DND-41 (cell line): ENCODE results near the gene C1R.

ENCODE experiments used
- ATAC-seq: fragments of 200-7000 bp; cut with Tn5 transposase; 3 replicates; pipeline ENCODE4 v1.9.1; 2021; ENCODE audit warnings: low read depth; ENCODE audit not compliant: insufficient read depth
- DNase-seq: peaks from one replicate; pipeline ENCODE4 v3.0.0-alpha.2; 2020
- H2AFZ ChIP-seq: 2 replicates; pipeline ENCODE4 v1.6.0; 2012; ENCODE audit warnings: low read depth, low read length
- H3K27ac ChIP-seq: 2 replicates; pipeline ENCODE4 v1.5.1; 2012; ENCODE audit warnings: low read length, inconsistent platforms
- H3K27me3 ChIP-seq: fragments of 200-600 bp; sonication (generic); 2 replicates; pipeline ENCODE4 v1.6.0; 2012; ENCODE audit warnings: low read length, mild to moderate bottlenecking, inconsistent platforms; ENCODE audit not compliant: insufficient read depth, poor library complexity
- H3K36me3 ChIP-seq: 2 replicates; pipeline ENCODE4 v1.5.1; 2012; ENCODE audit warnings: low read length, inconsistent platforms; ENCODE audit not compliant: insufficient read depth
- H3K4me1 ChIP-seq: 2 replicates; pipeline ENCODE4 v1.5.1; 2012; ENCODE audit warnings: mild to moderate bottlenecking, low read length; ENCODE audit not compliant: insufficient read depth
- H3K4me2 ChIP-seq: 2 replicates; pipeline ENCODE4 v1.6.0; 2012; ENCODE audit warnings: mild to moderate bottlenecking, moderate library complexity, low read length, inconsistent platforms; ENCODE audit not compliant: insufficient read depth
- H3K4me3 ChIP-seq, 2 experiments: fragments of 200-600 bp in 1 of 2; shearing (Covaris generic) in 1 of 2; 2 replicates each; pipeline ENCODE4 v1.5.1; 2012 to 2016; ENCODE audit warnings: inconsistent platforms in 2 of 2, low read length in 2 of 2, mild to moderate bottlenecking in 2 of 2, low read depth in 1 of 2, moderate library complexity in 1 of 2
- H3K79me2 ChIP-seq: 2 replicates; pipeline ENCODE4 v1.6.0; 2012; ENCODE audit warnings: low read length, inconsistent platforms; ENCODE audit not compliant: insufficient read depth
- H3K9ac ChIP-seq: 2 replicates; pipeline ENCODE4 v1.6.0; 2012; ENCODE audit warnings: low read depth, mild to moderate bottlenecking, inconsistent platforms, low read length, moderate library complexity
- H3K9me3 ChIP-seq: 2 replicates; pipeline ENCODE4 v1.5.1; 2012; ENCODE audit warnings: low read length, moderate library complexity, mild to moderate bottlenecking, inconsistent platforms; ENCODE audit not compliant: insufficient read depth, severe bottlenecking
- H4K20me1 ChIP-seq: 2 replicates; pipeline ENCODE4 v1.6.0; 2012; ENCODE audit warnings: low read length; ENCODE audit not compliant: insufficient read depth
- EZH2 ChIP-seq: IDR thresholded peaks from 3 replicates; pipeline ENCODE4 v1.6.1; 2012; ENCODE audit warnings: borderline replicate concordance, low read depth, mild to moderate bottlenecking, moderate library complexity, low read length, inconsistent platforms; ENCODE audit not compliant: severe bottlenecking
- TF ChIP-seq, protein P1 (sequence below): IDR thresholded peaks from 2 replicates; pipeline ENCODE4 v1.5.1; 2012; ENCODE audit warnings: borderline replicate concordance, low read length, moderate library complexity, mild to moderate bottlenecking; ENCODE audit not compliant: poor library complexity, severe bottlenecking; ENCODE audit errors: extremely low read depth

The C1R gene

DNA sequence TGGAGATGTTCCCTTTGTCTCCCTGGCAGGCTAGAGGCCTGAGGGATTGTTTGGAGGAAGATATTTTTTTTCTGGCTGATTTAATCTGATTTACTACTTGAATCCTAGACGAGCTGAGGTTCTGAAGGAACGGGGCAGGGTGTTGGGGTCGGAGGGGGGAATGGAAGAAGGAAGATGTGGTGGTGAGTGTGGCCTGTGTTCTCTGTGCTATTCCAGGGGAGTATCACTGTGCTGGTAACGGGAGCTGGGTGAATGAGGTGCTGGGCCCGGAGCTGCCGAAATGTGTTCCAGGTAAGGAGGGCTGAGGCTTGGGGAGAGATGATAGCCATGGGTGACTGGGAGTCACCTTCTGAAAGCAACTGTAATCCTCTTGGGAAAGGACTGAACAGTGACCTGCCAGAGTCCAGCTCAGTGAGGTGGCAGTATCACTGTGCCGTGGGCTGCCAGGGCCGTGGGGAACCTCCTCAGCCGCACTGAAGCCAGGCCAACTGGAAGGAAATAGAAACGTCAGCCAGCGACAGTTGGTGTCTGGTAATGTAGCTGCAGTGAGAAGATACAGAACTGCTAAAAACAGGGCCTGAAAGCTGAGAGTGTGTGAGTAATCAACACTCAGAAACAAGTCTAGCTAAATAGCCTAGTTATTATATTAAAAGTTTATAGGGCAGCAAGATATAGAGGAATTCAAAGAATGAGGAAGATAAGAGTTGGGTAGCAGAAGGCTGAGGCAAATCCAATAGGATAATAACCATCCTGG, 23.8 kb downstream of the C1R start:
- no peaks in the 10 kb centered on the region for H3K79me2 ChIP-seq
- TF ChIP-seq, protein P1, sequence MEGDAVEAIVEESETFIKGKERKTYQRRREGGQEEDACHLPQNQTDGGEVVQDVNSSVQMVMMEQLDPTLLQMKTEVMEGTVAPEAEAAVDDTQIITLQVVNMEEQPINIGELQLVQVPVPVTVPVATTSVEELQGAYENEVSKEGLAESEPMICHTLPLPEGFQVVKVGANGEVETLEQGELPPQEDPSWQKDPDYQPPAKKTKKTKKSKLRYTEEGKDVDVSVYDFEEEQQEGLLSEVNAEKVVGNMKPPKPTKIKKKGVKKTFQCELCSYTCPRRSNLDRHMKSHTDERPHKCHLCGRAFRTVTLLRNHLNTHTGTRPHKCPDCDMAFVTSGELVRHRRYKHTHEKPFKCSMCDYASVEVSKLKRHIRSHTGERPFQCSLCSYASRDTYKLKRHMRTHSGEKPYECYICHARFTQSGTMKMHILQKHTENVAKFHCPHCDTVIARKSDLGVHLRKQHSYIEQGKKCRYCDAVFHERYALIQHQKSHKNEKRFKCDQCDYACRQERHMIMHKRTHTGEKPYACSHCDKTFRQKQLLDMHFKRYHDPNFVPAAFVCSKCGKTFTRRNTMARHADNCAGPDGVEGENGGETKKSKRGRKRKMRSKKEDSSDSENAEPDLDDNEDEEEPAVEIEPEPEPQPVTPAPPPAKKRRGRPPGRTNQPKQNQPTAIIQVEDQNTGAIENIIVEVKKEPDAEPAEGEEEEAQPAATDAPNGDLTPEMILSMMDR: no peak
- no peak for TF ChIP-seq EZH2
- H3K4me2 ChIP-seq: no peak overlapping the region
- H3K4me3 ChIP-seq: no peak overlapping the region
- H3K4me1 ChIP-seq: no peaks in the 10 kb centered on the region
- peaks cover 21% of the 10 kb centered on the region for H3K27me3 ChIP-seq
- ATAC-seq (no peak), DNase-seq (no peak)
- H3K9me3 ChIP-seq: no peaks in the 10 kb centered on the region
- no peaks in the 10 kb centered on the region for H4K20me1 ChIP-seq
- H3K36me3 ChIP-seq: no peaks in the 10 kb centered on the region
- H2AFZ ChIP-seq: no peak overlapping the region
- H3K27ac ChIP-seq: no peak overlapping the region
- H3K9ac ChIP-seq: no peak overlapping the region

DNA sequence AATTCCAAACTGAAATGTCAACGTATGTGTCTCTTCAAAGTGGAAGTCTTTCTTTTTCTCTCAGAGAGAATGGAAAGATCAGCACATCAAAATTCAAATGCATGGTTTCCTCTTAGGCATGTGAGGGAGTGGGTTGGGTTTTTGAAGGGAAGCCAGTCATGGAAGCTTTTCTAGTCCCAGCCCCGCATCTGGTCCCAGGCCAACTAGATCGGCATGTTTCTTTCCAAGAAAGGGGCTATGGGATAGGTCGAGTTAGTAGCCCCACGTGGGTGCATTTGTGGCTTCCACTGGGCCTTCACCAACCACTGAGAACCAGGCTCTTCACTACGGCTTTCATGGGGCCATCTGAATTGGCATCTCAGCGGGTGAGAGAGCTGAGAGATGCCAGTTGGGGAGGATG, 25.1 kb downstream of the C1R start:
- Histone ChIP-seq H3K79me2 (no peaks in the 10 kb centered on the region), H3K9ac (no peak overlapping the region), H3K27me3 (peaks cover 20% of the 10 kb centered on the region), H3K27ac (no peak overlapping the region), H3K36me3 (no peaks in the 10 kb centered on the region), H3K9me3 (no peaks in the 10 kb centered on the region), H3K4me1 (no peaks in the 10 kb centered on the region), H2AFZ (no peak overlapping the region), H3K4me2 (no peak overlapping the region), H4K20me1 (no peaks in the 10 kb centered on the region), H3K4me3 (no peak overlapping the region)
- DNase-seq (no peak), ATAC-seq (no peak)
- TF ChIP-seq, protein P1: no peak
- TF ChIP-seq EZH2: no peak

DNA sequence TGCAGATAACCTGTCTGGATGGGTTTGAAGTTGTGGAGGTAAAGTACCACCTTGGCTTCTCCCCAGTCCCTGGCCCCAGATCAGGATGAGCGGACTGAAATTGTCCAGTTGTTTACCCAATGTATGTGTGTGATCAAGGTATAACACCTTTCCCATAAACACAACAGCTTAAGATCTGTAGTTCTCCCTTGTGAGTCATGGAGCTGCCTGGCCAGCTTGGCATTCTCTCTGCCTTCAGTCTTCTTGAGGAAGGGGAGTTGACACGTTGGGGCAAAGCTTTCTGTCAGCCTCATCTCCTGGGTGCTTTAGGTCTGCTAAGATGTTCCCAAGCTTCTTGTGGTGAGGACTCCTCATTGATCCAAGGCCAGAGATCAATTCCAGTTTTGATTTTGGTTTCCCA, 25.6 kb downstream of the C1R start:
- Histone ChIP-seq H3K9ac (no peak overlapping the region), H3K9me3 (no peaks in the 10 kb centered on the region), H3K36me3 (no peaks in the 10 kb centered on the region), H3K4me1 (no peaks in the 10 kb centered on the region), H4K20me1 (no peaks in the 10 kb centered on the region), H3K4me3 (no peak overlapping the region), H3K27me3 (peaks cover 15% of the 10 kb centered on the region), H2AFZ (no peak overlapping the region), H3K4me2 (no peak overlapping the region), H3K79me2 (no peaks in the 10 kb centered on the region), H3K27ac (no peak overlapping the region)
- ATAC-seq (no peak), DNase-seq (no peak)
- TF ChIP-seq, protein P1: no peak
- no peak for TF ChIP-seq EZH2
